GM23338 (cell line): ENCODE measurements around the gene CYP2D6. TPM values are rescaled to one million over a fixed set of nuclear protein-coding genes. Genes with fewer than 3 reads are reported as not detected.

ENCODE experiments used
- ATAC-seq: fragments of 200-7000 bp; cut with Tn5 transposase; 3 replicates; pipeline ENCODE4 v1.9.1; 2020
- DNase-seq: peaks from one replicate; pipeline ENCODE4 v3.0.0-alpha.2; 2015; ENCODE audit warnings: low spot score
- H2AFZ ChIP-seq: fragments of 200-600 bp; sonication (generic); 2 replicates; pipeline ENCODE4 v1.8.0; 2016; ENCODE audit warnings: antibody characterized with exemption, mild to moderate bottlenecking, moderate library complexity
- H3F3A ChIP-seq: fragments of 200-600 bp; sonication (generic); replicated peaks from 2 replicates; pipeline ENCODE4 v1.8.0; 2017; ENCODE audit warnings: antibody characterized with exemption, mixed run types, low read depth
- H3K27ac ChIP-seq: fragments of 200-600 bp; sonication (generic); 2 replicates; pipeline ENCODE4 v1.6.1; 2016; ENCODE audit warnings: low read depth
- H3K27me3 ChIP-seq: fragments of 200-600 bp; sonication (generic); 2 replicates; pipeline ENCODE4 v1.8.0; 2016; ENCODE audit warnings: mild to moderate bottlenecking, mixed run types, moderate library complexity; ENCODE audit not compliant: insufficient read depth
- H3K36me3 ChIP-seq: fragments of 200-600 bp; sonication (generic); 2 replicates; pipeline ENCODE4 v1.8.0; 2016; ENCODE audit warnings: mild to moderate bottlenecking; ENCODE audit not compliant: insufficient read depth
- H3K4me1 ChIP-seq: fragments of 200-600 bp; sonication (generic); 2 replicates; pipeline ENCODE4 v1.8.0; 2016; ENCODE audit warnings: mild to moderate bottlenecking, moderate library complexity; ENCODE audit not compliant: insufficient read depth
- H3K4me2 ChIP-seq: fragments of 200-600 bp; sonication (generic); 2 replicates; pipeline ENCODE4 v1.7.1; 2017; ENCODE audit warnings: mixed run types
- H3K4me3 ChIP-seq: fragments of 200-600 bp; sonication (generic); 2 replicates; pipeline ENCODE4 v1.6.1; 2016; ENCODE audit warnings: mixed run types
- H3K79me2 ChIP-seq: fragments of 200-600 bp; sonication (generic); replicated peaks from 2 replicates; pipeline ENCODE4 v1.8.0; 2017; ENCODE audit warnings: mild to moderate bottlenecking; ENCODE audit not compliant: insufficient read depth
- H3K9me2 ChIP-seq: fragments of 200-600 bp; sonication (generic); 2 replicates; pipeline ENCODE4 v1.8.0; 2017; ENCODE audit not compliant: insufficient read depth
- H4K20me1 ChIP-seq: fragments of 200-600 bp; sonication (generic); replicated peaks from 2 replicates; pipeline ENCODE4 v1.8.0; 2017; ENCODE audit warnings: mild to moderate bottlenecking; ENCODE audit not compliant: insufficient read depth
- H3K27ac Mint-ChIP-seq: 2 replicates; pipeline ENCODE4 v1.8.0; 2020; ENCODE audit warnings: inconsistent platforms, mild to moderate bottlenecking, moderate library complexity, mixed read lengths
- H3K27me3 Mint-ChIP-seq: 3 replicates; pipeline ENCODE4 v1.8.0; 2022; ENCODE audit warnings: low read depth, mild to moderate bottlenecking, moderate library complexity, mixed read lengths, inconsistent platforms; ENCODE audit not compliant: insufficient read depth, poor library complexity
- H3K36me3 Mint-ChIP-seq: 3 replicates; pipeline ENCODE4 v1.8.0; 2021; ENCODE audit warnings: low read depth, mild to moderate bottlenecking, inconsistent platforms, moderate library complexity, mixed read lengths
- H3K4me1 Mint-ChIP-seq: 3 replicates; pipeline ENCODE4 v1.8.0; 2020; ENCODE audit warnings: mild to moderate bottlenecking, inconsistent platforms, mixed read lengths
- H3K4me3 Mint-ChIP-seq: 3 replicates; pipeline ENCODE4 v1.8.0; 2021; ENCODE audit warnings: moderate library complexity, mild to moderate bottlenecking, inconsistent platforms, mixed read lengths
- H3K9me3 Mint-ChIP-seq: 3 replicates; pipeline ENCODE4 v1.8.0; 2020; ENCODE audit warnings: moderate library complexity, mild to moderate bottlenecking, inconsistent platforms, mixed read lengths
- CREB1 ChIP-seq: fragments of 250-450 bp; sonication (Bioruptor Pico); IDR thresholded peaks from 2 replicates; pipeline ENCODE4 v1.5.0; 2020; ENCODE audit warnings: low read depth, mild to moderate bottlenecking, moderate library complexity
- CTCF ChIP-seq, 2 experiments: fragments of 200-600 bp in 1 of 2; sonication (generic) in 1 of 2; conservative IDR thresholded peaks; 2 replicates each; pipeline versions ENCODE4 v1.5.1 to v1.6.1; 2016 to 2017; ENCODE audit warnings: antibody characterized with exemption in 2 of 2, low read depth in 2 of 2, mild to moderate bottlenecking in 2 of 2, moderate library complexity in 1 of 2
- ETS1 ChIP-seq: IDR thresholded peaks from 2 replicates; pipeline ENCODE4 v1.6.1; 2016; ENCODE audit warnings: antibody characterized with exemption
- EZH2 ChIP-seq: fragments of 200-600 bp; sonication (generic); IDR thresholded peaks from one replicate; pipeline ENCODE4 v1.8.0; 2017; ENCODE audit warnings: antibody characterized with exemption, mild to moderate bottlenecking, low read depth; ENCODE audit not compliant: unreplicated experiment
- EZH2phosphoT487 ChIP-seq: fragments of 200-600 bp; sonication (generic); IDR thresholded peaks from one replicate; pipeline ENCODE4 v1.8.1; 2018; ENCODE audit warnings: antibody characterized with exemption; ENCODE audit not compliant: unreplicated experiment
- JUNB ChIP-seq: IDR thresholded peaks from one replicate; pipeline ENCODE4 v1.6.1; 2016; ENCODE audit warnings: antibody characterized with exemption; ENCODE audit not compliant: unreplicated experiment
- NANOG ChIP-seq: IDR thresholded peaks from 2 replicates; pipeline ENCODE4 v1.6.1; 2016; ENCODE audit warnings: antibody characterized with exemption, borderline replicate concordance
- POLR2AphosphoS5 ChIP-seq: IDR thresholded peaks from 2 replicates; pipeline ENCODE4 v1.6.1; 2016; ENCODE audit warnings: antibody characterized with exemption, low read depth
- STAT1 ChIP-seq: IDR thresholded peaks from one replicate; pipeline ENCODE4 v1.6.1; 2016; ENCODE audit warnings: antibody characterized with exemption; ENCODE audit not compliant: unreplicated experiment
- ZNF114 ChIP-seq: fragments of 250-450 bp; sonication (Bioruptor Pico); IDR thresholded peaks from 2 replicates; pipeline ENCODE4 v1.5.0; 2020; ENCODE audit warnings: mild to moderate bottlenecking, moderate library complexity
- ZNF331 ChIP-seq: fragments of 250-450 bp; sonication (Bioruptor Pico); IDR thresholded peaks from 2 replicates; pipeline ENCODE4 v1.5.0; 2020; ENCODE audit warnings: low read depth, mild to moderate bottlenecking, moderate library complexity
- polyA plus RNA-seq: library from polyadenylated mRNA; unstranded; fragments of >200 nt; fragmentation: Nextera tagmentation; extraction: Ambion mirVana; gene quantifications from 2 replicates; pipeline ENCODE4 v1.2.1, GENCODE V29; 2016
- total RNA-seq: library from RNA; depleted of rRNA; stranded (reverse); fragments of >200 nt; shearing (Covaris generic); gene quantifications from 2 replicates; pipeline ENCODE4 v1.2.3, GENCODE V29; 2014
- TF ChIP-seq, protein P1 (sequence below): IDR thresholded peaks from one replicate; pipeline ENCODE4 v1.6.1; 2018; ENCODE audit warnings: antibody characterized with exemption; ENCODE audit not compliant: unreplicated experiment
- TF ChIP-seq, protein P2 (sequence below): fragments of 250-450 bp; sonication (Bioruptor Pico); IDR thresholded peaks from 2 replicates; pipeline ENCODE4 v1.5.0; 2020; ENCODE audit warnings: mild to moderate bottlenecking, moderate library complexity

CYP2D6 gene
- total and polyA plus RNA-seq, 2 experiments from 2014 or later: 1.2 to 1.3 TPM

GRCh38 chr22:42163515-42163914 lies 32.9 kb upstream of the CYP2D6 start:
- Mint-ChIP-seq H3K27ac (no peak overlapping the region), H3K36me3 (peaks cover 14% of the 10 kb centered on the region), H3K4me3 (no peak overlapping the region), H3K9me3 (no peaks in the 10 kb centered on the region; the same call in 2 of the 3 replicates), H3K27me3 (peaks cover 14% of the 10 kb centered on the region), H3K4me1 (0 out of 3 replicates have a peak, but pooled peaks cover under 1% of the 10 kb centered on the region)
- Histone ChIP-seq H2AFZ (no peak overlapping the region), H3K27ac (no peak overlapping the region), H3K36me3 (peaks cover 5% of the 10 kb centered on the region; the same call in 1 of the 2 replicates), H3K4me2 (no peak overlapping the region), H3K9me2 (no peaks in the 10 kb centered on the region), H3F3A (no peaks in the 10 kb centered on the region), H4K20me1 (peaks cover 14% of the 10 kb centered on the region), H3K27me3 (no peaks in the 10 kb centered on the region), H3K79me2 (no peaks in the 10 kb centered on the region; the same call in 1 of the 2 replicates), H3K4me1 (no peaks in the 10 kb centered on the region), H3K4me3 (no peak overlapping the region)
- no peak for DNase-seq
- TF ChIP-seq POLR2AphosphoS5 (no peak), CREB1 (no peak), JUNB (no peak), STAT1 (no peak), EZH2phosphoT487 (no peak), NANOG (no peak), CTCF (conservative IDR thresholded peaks at IDR 0.05; ENCODE audit: low read depth in 2 of 2) (no peak), ETS1 (no peak), ZNF114 (CRISPR knock-in tag) (no peak), ZNF331 (CRISPR knock-in tag) (no peak), EZH2 (no peak)
- TF ChIP-seq, protein P1, sequence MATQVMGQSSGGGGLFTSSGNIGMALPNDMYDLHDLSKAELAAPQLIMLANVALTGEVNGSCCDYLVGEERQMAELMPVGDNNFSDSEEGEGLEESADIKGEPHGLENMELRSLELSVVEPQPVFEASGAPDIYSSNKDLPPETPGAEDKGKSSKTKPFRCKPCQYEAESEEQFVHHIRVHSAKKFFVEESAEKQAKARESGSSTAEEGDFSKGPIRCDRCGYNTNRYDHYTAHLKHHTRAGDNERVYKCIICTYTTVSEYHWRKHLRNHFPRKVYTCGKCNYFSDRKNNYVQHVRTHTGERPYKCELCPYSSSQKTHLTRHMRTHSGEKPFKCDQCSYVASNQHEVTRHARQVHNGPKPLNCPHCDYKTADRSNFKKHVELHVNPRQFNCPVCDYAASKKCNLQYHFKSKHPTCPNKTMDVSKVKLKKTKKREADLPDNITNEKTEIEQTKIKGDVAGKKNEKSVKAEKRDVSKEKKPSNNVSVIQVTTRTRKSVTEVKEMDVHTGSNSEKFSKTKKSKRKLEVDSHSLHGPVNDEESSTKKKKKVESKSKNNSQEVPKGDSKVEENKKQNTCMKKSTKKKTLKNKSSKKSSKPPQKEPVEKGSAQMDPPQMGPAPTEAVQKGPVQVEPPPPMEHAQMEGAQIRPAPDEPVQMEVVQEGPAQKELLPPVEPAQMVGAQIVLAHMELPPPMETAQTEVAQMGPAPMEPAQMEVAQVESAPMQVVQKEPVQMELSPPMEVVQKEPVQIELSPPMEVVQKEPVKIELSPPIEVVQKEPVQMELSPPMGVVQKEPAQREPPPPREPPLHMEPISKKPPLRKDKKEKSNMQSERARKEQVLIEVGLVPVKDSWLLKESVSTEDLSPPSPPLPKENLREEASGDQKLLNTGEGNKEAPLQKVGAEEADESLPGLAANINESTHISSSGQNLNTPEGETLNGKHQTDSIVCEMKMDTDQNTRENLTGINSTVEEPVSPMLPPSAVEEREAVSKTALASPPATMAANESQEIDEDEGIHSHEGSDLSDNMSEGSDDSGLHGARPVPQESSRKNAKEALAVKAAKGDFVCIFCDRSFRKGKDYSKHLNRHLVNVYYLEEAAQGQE: no peak
- TF ChIP-seq, protein P2, sequence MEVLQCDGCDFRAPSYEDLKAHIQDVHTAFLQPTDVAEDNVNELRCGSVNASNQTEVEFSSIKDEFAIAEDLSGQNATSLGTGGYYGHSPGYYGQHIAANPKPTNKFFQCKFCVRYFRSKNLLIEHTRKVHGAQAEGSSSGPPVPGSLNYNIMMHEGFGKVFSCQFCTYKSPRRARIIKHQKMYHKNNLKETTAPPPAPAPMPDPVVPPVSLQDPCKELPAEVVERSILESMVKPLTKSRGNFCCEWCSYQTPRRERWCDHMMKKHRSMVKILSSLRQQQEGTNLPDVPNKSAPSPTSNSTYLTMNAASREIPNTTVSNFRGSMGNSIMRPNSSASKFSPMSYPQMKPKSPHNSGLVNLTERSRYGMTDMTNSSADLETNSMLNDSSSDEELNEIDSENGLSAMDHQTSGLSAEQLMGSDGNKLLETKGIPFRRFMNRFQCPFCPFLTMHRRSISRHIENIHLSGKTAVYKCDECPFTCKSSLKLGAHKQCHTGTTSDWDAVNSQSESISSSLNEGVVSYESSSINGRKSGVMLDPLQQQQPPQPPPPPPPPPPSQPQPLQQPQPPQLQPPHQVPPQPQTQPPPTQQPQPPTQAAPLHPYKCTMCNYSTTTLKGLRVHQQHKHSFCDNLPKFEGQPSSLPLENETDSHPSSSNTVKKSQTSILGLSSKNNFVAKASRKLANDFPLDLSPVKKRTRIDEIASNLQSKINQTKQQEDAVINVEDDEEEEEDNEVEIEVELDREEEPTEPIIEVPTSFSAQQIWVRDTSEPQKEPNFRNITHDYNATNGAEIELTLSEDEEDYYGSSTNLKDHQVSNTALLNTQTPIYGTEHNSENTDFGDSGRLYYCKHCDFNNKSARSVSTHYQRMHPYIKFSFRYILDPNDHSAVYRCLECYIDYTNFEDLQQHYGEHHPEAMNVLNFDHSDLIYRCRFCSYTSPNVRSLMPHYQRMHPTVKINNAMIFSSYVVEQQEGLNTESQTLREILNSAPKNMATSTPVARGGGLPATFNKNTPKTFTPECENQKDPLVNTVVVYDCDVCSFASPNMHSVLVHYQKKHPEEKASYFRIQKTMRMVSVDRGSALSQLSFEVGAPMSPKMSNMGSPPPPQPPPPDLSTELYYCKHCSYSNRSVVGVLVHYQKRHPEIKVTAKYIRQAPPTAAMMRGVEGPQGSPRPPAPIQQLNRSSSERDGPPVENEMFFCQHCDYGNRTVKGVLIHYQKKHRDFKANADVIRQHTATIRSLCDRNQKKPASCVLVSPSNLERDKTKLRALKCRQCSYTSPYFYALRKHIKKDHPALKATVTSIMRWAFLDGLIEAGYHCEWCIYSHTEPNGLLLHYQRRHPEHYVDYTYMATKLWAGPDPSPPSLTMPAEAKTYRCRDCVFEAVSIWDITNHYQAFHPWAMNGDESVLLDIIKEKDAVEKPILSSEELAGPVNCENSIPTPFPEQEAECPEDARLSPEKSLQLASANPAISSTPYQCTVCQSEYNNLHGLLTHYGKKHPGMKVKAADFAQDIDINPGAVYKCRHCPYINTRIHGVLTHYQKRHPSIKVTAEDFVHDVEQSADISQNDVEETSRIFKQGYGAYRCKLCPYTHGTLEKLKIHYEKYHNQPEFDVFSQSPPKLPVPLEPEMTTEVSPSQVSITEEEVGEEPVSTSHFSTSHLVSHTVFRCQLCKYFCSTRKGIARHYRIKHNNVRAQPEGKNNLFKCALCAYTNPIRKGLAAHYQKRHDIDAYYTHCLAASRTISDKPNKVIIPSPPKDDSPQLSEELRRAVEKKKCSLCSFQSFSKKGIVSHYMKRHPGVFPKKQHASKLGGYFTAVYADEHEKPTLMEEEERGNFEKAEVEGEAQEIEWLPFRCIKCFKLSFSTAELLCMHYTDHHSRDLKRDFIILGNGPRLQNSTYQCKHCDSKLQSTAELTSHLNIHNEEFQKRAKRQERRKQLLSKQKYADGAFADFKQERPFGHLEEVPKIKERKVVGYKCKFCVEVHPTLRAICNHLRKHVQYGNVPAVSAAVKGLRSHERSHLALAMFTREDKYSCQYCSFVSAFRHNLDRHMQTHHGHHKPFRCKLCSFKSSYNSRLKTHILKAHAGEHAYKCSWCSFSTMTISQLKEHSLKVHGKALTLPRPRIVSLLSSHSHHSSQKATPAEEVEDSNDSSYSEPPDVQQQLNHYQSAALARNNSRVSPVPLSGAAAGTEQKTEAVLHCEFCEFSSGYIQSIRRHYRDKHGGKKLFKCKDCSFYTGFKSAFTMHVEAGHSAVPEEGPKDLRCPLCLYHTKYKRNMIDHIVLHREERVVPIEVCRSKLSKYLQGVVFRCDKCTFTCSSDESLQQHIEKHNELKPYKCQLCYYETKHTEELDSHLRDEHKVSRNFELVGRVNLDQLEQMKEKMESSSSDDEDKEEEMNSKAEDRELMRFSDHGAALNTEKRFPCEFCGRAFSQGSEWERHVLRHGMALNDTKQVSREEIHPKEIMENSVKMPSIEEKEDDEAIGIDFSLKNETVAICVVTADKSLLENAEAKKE: no peak
- peak; percentile 42; the same call in 2 of the 3 replicates for ATAC-seq
